ENCODE results near the gene NDUFC1. TPM values are rescaled to one million over a fixed set of nuclear protein-coding genes. Genes with fewer than 3 reads are reported as not detected.
"Not testable (repeated sequence)": the region's sequence is repeated elsewhere in the genome, so short reads cannot be mapped to it uniquely, and the experiment has no call there.

Gene NDUFC1
- 10 to 100 TPM; 35.7 to 43.0 TPM for total RNA-seq

GRCh38 chr4:139301821-139302611 lies at the start of gene NDUFC1:
NDUFC1 (minus strand) TSS chr4:139302477; CDS start chr4:139295798, 6,679 bp downstream.
- H3K4me1 Mint-ChIP-seq (ENCODE audit: low read depth in 2 of 2) = peaks cover 33 to 52% of the 10 kb centered on the region in 2 donors
- ATAC-seq = peak; percentile 50 to 59
- peak; percentile 77 for DNase-seq (ENCODE audit: low spot score)
- H3K36me3 Mint-ChIP-seq = peaks cover 13% of the 10 kb centered on the region
- peak within 1 kb of the TSS; percentile 97 to 99 for H3K27ac Mint-ChIP-seq
- no peaks in the 10 kb centered on the region for H3K9me3 Mint-ChIP-seq
- no peaks in the 10 kb centered on the region for H3K27me3 Mint-ChIP-seq
- H3K4me3 Mint-ChIP-seq = peak within 1 kb of the TSS; percentile 95

- peaks cover 15% of the 10 kb centered on the region for H3K36me3 Mint-ChIP-seq
- peak overlapping the region in 1 of 2 donors; percentile 13 for H3K27ac Mint-ChIP-seq
- ATAC-seq (no peak), DNase-seq (ENCODE audit: low spot score) (no peak)
- H3K27me3 Mint-ChIP-seq = no peaks in the 10 kb centered on the region
- H3K9me3 Mint-ChIP-seq = no peaks in the 10 kb centered on the region
- H3K4me3 Mint-ChIP-seq = no peak overlapping the region
- H3K4me1 Mint-ChIP-seq (ENCODE audit: low read depth in 2 of 2) = peaks cover 9 to 11% of the 10 kb centered on the region in 2 donors
Observed at GRCh38 chr4:139337612-139338011, 35.3 kb upstream of the NDUFC1 start.

GRCh38 chr4:139333046-139333445 lies 30.8 kb upstream of the NDUFC1 start:
- ATAC-seq (no peak), DNase-seq (ENCODE audit: low spot score) (no peak)
- Mint-ChIP-seq H3K4me1 (ENCODE audit: low read depth in 2 of 2) (peaks cover 15 to 30% of the 10 kb centered on the region in 2 donors), H3K4me3 (no peak overlapping the region), H3K27ac (no peak overlapping the region), H3K9me3 (no peaks in the 10 kb centered on the region), H3K27me3 (no peaks in the 10 kb centered on the region), H3K36me3 (peaks cover 10% of the 10 kb centered on the region)

GRCh38 chr4:139331185-139331584 lies 28.9 kb upstream of the NDUFC1 start:
- H3K4me1 Mint-ChIP-seq (ENCODE audit: low read depth in 2 of 2) = peaks cover 12 to 26% of the 10 kb centered on the region in 2 donors
- H3K27me3 Mint-ChIP-seq = no peaks in the 10 kb centered on the region
- peak in 1 of 2 donors; percentile 31 for ATAC-seq
- H3K9me3 Mint-ChIP-seq = no peaks in the 10 kb centered on the region
- H3K36me3 Mint-ChIP-seq = peaks cover 5% of the 10 kb centered on the region
- H3K4me3 Mint-ChIP-seq = peak overlapping the region; percentile 10
- DNase-seq (ENCODE audit: low spot score) = no peak
- H3K27ac Mint-ChIP-seq = peak overlapping the region in 1 of 2 donors; percentile 34

- no peaks in the 10 kb centered on the region for H3K27me3 Mint-ChIP-seq
- H3K4me1 Mint-ChIP-seq (ENCODE audit: low read depth in 2 of 2) = peaks cover 12 to 29% of the 10 kb centered on the region in 2 donors
- no peaks in the 10 kb centered on the region for H3K9me3 Mint-ChIP-seq
- peaks cover 5% of the 10 kb centered on the region for H3K36me3 Mint-ChIP-seq
- ATAC-seq (no peak), DNase-seq (ENCODE audit: low spot score) (no peak)
- H3K27ac Mint-ChIP-seq = peak overlapping the region in 1 of 2 donors; percentile 9
- no peak overlapping the region for H3K4me3 Mint-ChIP-seq
Observed at GRCh38 chr4:139330283-139330682, 28.0 kb upstream of the NDUFC1 start.

GRCh38 chr4:139329665-139330200 lies 27.5 kb upstream of the NDUFC1 start:
- no peaks in the 10 kb centered on the region for H3K27me3 Mint-ChIP-seq
- peak overlapping the region in 1 of 2 donors; percentile 9 for H3K27ac Mint-ChIP-seq
- no peaks in the 10 kb centered on the region for H3K9me3 Mint-ChIP-seq
- no peak overlapping the region for H3K4me3 Mint-ChIP-seq
- no peak for ATAC-seq
- no peak for DNase-seq (ENCODE audit: low spot score)
- peaks cover 15 to 34% of the 10 kb centered on the region in 2 donors for H3K4me1 Mint-ChIP-seq (ENCODE audit: low read depth in 2 of 2)
- peaks cover 4% of the 10 kb centered on the region for H3K36me3 Mint-ChIP-seq

GRCh38 chr4:139324620-139325019 lies 22.3 kb upstream of the NDUFC1 start:
- peaks cover 2% of the 10 kb centered on the region for H3K9me3 Mint-ChIP-seq
- H3K27me3 Mint-ChIP-seq = no peaks in the 10 kb centered on the region
- H3K27ac Mint-ChIP-seq = no peak overlapping the region
- DNase-seq (ENCODE audit: low spot score) (no peak), ATAC-seq (no peak)
- H3K36me3 Mint-ChIP-seq = no peaks in the 10 kb centered on the region
- H3K4me1 Mint-ChIP-seq (ENCODE audit: low read depth in 2 of 2) = peaks cover 34 to 43% of the 10 kb centered on the region in 2 donors
- H3K4me3 Mint-ChIP-seq = no peak overlapping the region

- H3K36me3 Mint-ChIP-seq; H3K4me3 Mint-ChIP-seq; ATAC-seq; H3K9me3 Mint-ChIP-seq; H3K27me3 Mint-ChIP-seq; H3K27ac Mint-ChIP-seq; DNase-seq (ENCODE audit: low spot score): not testable (repeated sequence)
- H3K4me1 Mint-ChIP-seq (ENCODE audit: low read depth in 2 of 2) = peaks cover 37 to 41% of the 10 kb centered on the region in 2 donors
Observed at GRCh38 chr4:139322541-139322940, 20.3 kb upstream of the NDUFC1 start.

- H3K36me3 Mint-ChIP-seq; H3K27ac Mint-ChIP-seq; ATAC-seq; H3K9me3 Mint-ChIP-seq; DNase-seq (ENCODE audit: low spot score); H3K27me3 Mint-ChIP-seq; H3K4me3 Mint-ChIP-seq: not testable (repeated sequence)
- H3K4me1 Mint-ChIP-seq (ENCODE audit: low read depth in 2 of 2) = peaks cover 39 to 44% of the 10 kb centered on the region in 2 donors
Observed at GRCh38 chr4:139322070-139322469, 19.8 kb upstream of the NDUFC1 start.

GRCh38 chr4:139319571-139319970 lies 17.3 kb upstream of the NDUFC1 start:
- H3K27me3 Mint-ChIP-seq = no peaks in the 10 kb centered on the region
- H3K4me1 Mint-ChIP-seq (ENCODE audit: low read depth in 2 of 2) = peaks cover 53 to 54% of the 10 kb centered on the region in 2 donors
- H3K36me3 Mint-ChIP-seq = no peaks in the 10 kb centered on the region
- ATAC-seq (no peak), DNase-seq (ENCODE audit: low spot score) (no peak)
- peaks cover 2% of the 10 kb centered on the region for H3K9me3 Mint-ChIP-seq
- H3K4me3 Mint-ChIP-seq = no peak overlapping the region
- H3K27ac Mint-ChIP-seq = no peak overlapping the region

- DNase-seq (ENCODE audit: low spot score) (no peak), ATAC-seq (no peak)
- Mint-ChIP-seq H3K4me3 (no peak overlapping the region), H3K36me3 (no peaks in the 10 kb centered on the region), H3K27ac (peak overlapping the region in 1 of 2 donors; percentile 85), H3K4me1 (ENCODE audit: low read depth in 2 of 2) (peaks cover 60 to 67% of the 10 kb centered on the region in 2 donors), H3K9me3 (peaks cover 2% of the 10 kb centered on the region), H3K27me3 (no peaks in the 10 kb centered on the region)
Observed at GRCh38 chr4:139317635-139318034, 15.4 kb upstream of the NDUFC1 start.

- no peaks in the 10 kb centered on the region for H3K27me3 Mint-ChIP-seq
- no peaks in the 10 kb centered on the region for H3K9me3 Mint-ChIP-seq
- peaks cover 58 to 67% of the 10 kb centered on the region in 2 donors for H3K4me1 Mint-ChIP-seq (ENCODE audit: low read depth in 2 of 2)
- no peak for ATAC-seq
- DNase-seq (ENCODE audit: low spot score) = no peak
- H3K4me3 Mint-ChIP-seq = peak overlapping the region; percentile 7
- no peaks in the 10 kb centered on the region for H3K36me3 Mint-ChIP-seq
- H3K27ac Mint-ChIP-seq = peak overlapping the region in 1 of 2 donors; percentile 85
Observed at GRCh38 chr4:139316733-139317132, 14.5 kb upstream of the NDUFC1 start.

GRCh38 chr4:139315221-139315675 lies 13.0 kb upstream of the NDUFC1 start:
- ATAC-seq = no peak

More at GRCh38 chr4:139315221-139315675, 13.0 kb upstream of the NDUFC1 start:
- no peak overlapping the region for H3K4me3 Mint-ChIP-seq
- H3K4me1 Mint-ChIP-seq (ENCODE audit: low read depth in 2 of 2) = peaks cover 53 to 63% of the 10 kb centered on the region in 2 donors
- H3K27me3 Mint-ChIP-seq = no peaks in the 10 kb centered on the region
- no peak for DNase-seq (ENCODE audit: low spot score)
- no peaks in the 10 kb centered on the region for H3K36me3 Mint-ChIP-seq
- no peaks in the 10 kb centered on the region for H3K9me3 Mint-ChIP-seq
- peak overlapping the region in 1 of 2 donors; percentile 32 for H3K27ac Mint-ChIP-seq

All from natural killer cell treated with Interleukin-12 subunit alpha and Interleukin-12 subunit beta and Interleukin-15 and Interleukin-18, amount 100 ng/mL, for 72 hours (primary cell).